Astrocyte (in vitro differentiated cells and primary cell): ENCODE results near the gene FABP6. TPM values are rescaled to one million over a fixed set of nuclear protein-coding genes. Genes with fewer than 3 reads are reported as not detected.

Experiments
- DNase-seq: peaks from one replicate; pipeline ENCODE4 v3.0.0-alpha.2; 2010; ENCODE audit warnings: low read depth
- FAIRE-seq: peaks from 2 replicates; lab custom pipeline; 2011; peaks lifted over from hg19 to GRCh38; lab: Jason Lieb, UNC
- H2AFZ ChIP-seq: 2 replicates; pipeline ENCODE4 v1.6.0; 2012; ENCODE audit warnings: low read depth, low read length, inconsistent platforms
- H3K27ac ChIP-seq: 2 replicates; pipeline ENCODE4 v1.5.1; 2011; ENCODE audit warnings: low read depth, low read length, inconsistent platforms
- H3K27me3 ChIP-seq: 2 replicates; pipeline ENCODE4 v1.6.0; 2011; ENCODE audit warnings: low read length, inconsistent platforms; ENCODE audit not compliant: insufficient read depth
- H3K36me3 ChIP-seq: 2 replicates; pipeline ENCODE4 v1.5.1; 2011; ENCODE audit warnings: low read length, inconsistent platforms; ENCODE audit not compliant: insufficient read depth
- H3K4me1 ChIP-seq: 2 replicates; pipeline ENCODE4 v1.5.1; 2011; ENCODE audit warnings: low read length, inconsistent platforms; ENCODE audit not compliant: insufficient read depth
- H3K4me2 ChIP-seq: 2 replicates; pipeline ENCODE4 v1.6.0; 2012; ENCODE audit warnings: low read length, inconsistent platforms
- H3K4me3 ChIP-seq: 2 replicates; pipeline ENCODE4 v1.5.1; 2011; ENCODE audit warnings: low read depth, mild to moderate bottlenecking, low read length, inconsistent platforms; ENCODE audit not compliant: insufficient read depth
- H3K79me2 ChIP-seq: 2 replicates; pipeline ENCODE4 v1.6.0; 2012; ENCODE audit warnings: mild to moderate bottlenecking, low read length, inconsistent platforms; ENCODE audit not compliant: insufficient read depth
- H3K9ac ChIP-seq: 2 replicates; pipeline ENCODE4 v1.6.0; 2012; ENCODE audit warnings: mild to moderate bottlenecking, low read length, inconsistent platforms
- H3K9me3 ChIP-seq: 2 replicates; pipeline ENCODE4 v1.5.1; 2012; ENCODE audit warnings: low read depth, mild to moderate bottlenecking, low read length, inconsistent platforms; ENCODE audit not compliant: insufficient read depth
- H4K20me1 ChIP-seq: 2 replicates; pipeline ENCODE4 v1.6.0; 2012; ENCODE audit warnings: low read length, inconsistent platforms; ENCODE audit not compliant: insufficient read depth
- H3K27ac Mint-ChIP-seq: one replicate; pipeline ENCODE4 v1.8.0; 2021; ENCODE audit warnings: mild to moderate bottlenecking, mixed read lengths; ENCODE audit not compliant: unreplicated experiment
- H3K27me3 Mint-ChIP-seq: one replicate; pipeline ENCODE4 v1.8.0; 2021; ENCODE audit warnings: low read depth, mixed read lengths; ENCODE audit not compliant: unreplicated experiment
- H3K36me3 Mint-ChIP-seq: one replicate; pipeline ENCODE4 v1.8.0; 2021; ENCODE audit warnings: low read depth, mixed read lengths; ENCODE audit not compliant: unreplicated experiment
- H3K4me1 Mint-ChIP-seq: one replicate; pipeline ENCODE4 v1.8.0; 2021; ENCODE audit warnings: low read depth, mixed read lengths; ENCODE audit not compliant: unreplicated experiment
- H3K4me3 Mint-ChIP-seq: one replicate; pipeline ENCODE4 v1.8.0; 2021; ENCODE audit warnings: mild to moderate bottlenecking, moderate library complexity, mixed read lengths; ENCODE audit not compliant: unreplicated experiment
- H3K9me3 Mint-ChIP-seq: one replicate; pipeline ENCODE4 v1.8.0; 2021; ENCODE audit warnings: mild to moderate bottlenecking, mixed read lengths; ENCODE audit not compliant: unreplicated experiment
- CTCF ChIP-seq: IDR thresholded peaks from 2 replicates; pipeline ENCODE4 v1.5.1; 2011; ENCODE audit warnings: low read depth, mild to moderate bottlenecking, inconsistent platforms, low read length, moderate library complexity; ENCODE audit not compliant: insufficient read depth
- EZH2 ChIP-seq: IDR thresholded peaks from 2 replicates; pipeline ENCODE4 v1.6.1; 2012; ENCODE audit warnings: mild to moderate bottlenecking, low read length, inconsistent platforms; ENCODE audit not compliant: insufficient read depth
- total RNA-seq: library from RNA; stranded (reverse); gene quantifications from 2 replicates; pipeline ENCODE4 v1.2.1, GENCODE V29; 2021

FABP6 gene
- total RNA-seq, 1 donor from 2014 or later = not detected

DNA sequence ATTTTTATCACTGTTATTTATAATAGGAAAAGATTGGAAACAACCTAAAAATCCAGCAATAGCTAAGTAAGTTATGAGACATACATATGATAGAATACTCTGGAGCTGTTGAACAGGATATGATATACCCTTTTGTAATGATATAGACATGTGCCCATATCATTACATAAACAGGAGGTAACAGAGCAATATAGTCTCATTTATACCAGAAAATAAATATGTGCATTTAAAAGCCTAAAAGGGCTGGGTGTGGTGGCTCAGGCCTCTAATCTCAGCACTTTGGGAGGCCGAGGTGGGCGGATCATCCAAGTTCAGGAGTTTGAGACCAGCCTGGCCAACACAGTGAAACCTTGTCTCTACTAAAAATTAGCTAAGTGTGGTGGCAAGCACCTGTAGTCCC lies 2.3 kb upstream of the FABP6 start:
- H3K9ac ChIP-seq = no peak overlapping the region
- H3K4me3 Mint-ChIP-seq = no peak overlapping the region

DNA sequence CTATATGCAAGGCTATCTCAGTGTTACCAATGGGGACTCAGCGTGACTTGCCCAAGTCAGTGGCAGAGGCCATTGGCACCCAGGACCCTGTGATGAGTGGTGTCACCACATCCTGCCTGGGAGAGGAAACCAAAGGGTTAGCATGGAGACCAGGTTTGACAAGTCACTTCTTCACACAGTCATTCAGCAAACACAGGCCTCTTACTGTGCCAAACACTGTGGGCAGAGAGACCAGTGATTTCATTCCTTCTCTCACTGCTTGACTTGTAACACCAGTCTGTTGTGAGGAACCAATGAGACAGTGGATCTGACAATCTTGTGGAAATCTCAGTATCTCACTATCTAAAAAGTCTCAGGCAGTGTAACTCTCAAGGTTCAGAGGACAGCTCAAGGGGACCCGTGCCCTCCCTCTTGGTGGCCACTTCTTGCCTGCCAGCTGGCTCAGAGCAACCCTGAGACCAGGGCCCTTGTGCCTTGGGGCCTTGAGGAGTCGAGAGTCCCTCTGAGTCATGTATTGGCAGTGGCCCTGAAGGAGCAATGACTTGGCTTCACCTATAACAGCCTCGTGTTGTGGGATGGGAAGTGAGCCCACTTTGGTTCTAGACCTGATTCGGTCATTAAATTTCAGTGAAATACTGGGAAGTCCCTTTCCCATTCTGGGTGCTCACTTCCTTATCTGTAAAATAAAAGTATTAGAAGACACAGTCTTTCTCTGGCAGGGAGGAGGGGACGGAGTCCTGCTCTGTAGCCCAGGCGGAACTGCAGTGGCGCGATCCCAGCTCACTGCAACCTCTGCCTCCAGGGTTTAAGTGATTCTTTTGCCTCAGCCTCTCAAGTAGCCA lies 1.6 kb downstream of the FABP6 start:
- Histone ChIP-seq H3K27me3 (no peaks in the 10 kb centered on the region), H3K79me2 (no peaks in the 10 kb centered on the region), H3K4me2 (no peak overlapping the region), H3K4me3 (no peak overlapping the region), H2AFZ (no peak overlapping the region), H3K27ac (no peak overlapping the region), H4K20me1 (no peaks in the 10 kb centered on the region), H3K4me1 (peaks cover 5% of the 10 kb centered on the region), H3K9ac (no peak overlapping the region), H3K36me3 (no peaks in the 10 kb centered on the region), H3K9me3 (no peaks in the 10 kb centered on the region)
- H3K27me3 Mint-ChIP-seq = peaks cover 16% of the 10 kb centered on the region
- DNase-seq (peak; percentile 77), FAIRE-seq (no peak)
- no peak overlapping the region for H3K4me3 Mint-ChIP-seq
- TF ChIP-seq CTCF (no peak), EZH2 (no peak)
- no peaks in the 10 kb centered on the region for H3K9me3 Mint-ChIP-seq
- H3K27ac Mint-ChIP-seq = no peak overlapping the region
- H3K36me3 Mint-ChIP-seq = no peaks in the 10 kb centered on the region
- no peaks in the 10 kb centered on the region for H3K4me1 Mint-ChIP-seq

More for the DNA sequence above, 2.3 kb upstream of the FABP6 start:
- Mint-ChIP-seq H3K27ac (no peak overlapping the region), H3K9me3 (no peaks in the 10 kb centered on the region), H3K4me1 (no peaks in the 10 kb centered on the region), H3K27me3 (peaks cover 11% of the 10 kb centered on the region), H3K36me3 (no peaks in the 10 kb centered on the region)
- H3K27me3 ChIP-seq = no peaks in the 10 kb centered on the region
- TF ChIP-seq EZH2 = no peak
- no peak for TF ChIP-seq CTCF
- no peaks in the 10 kb centered on the region for H3K79me2 ChIP-seq
- H3K4me1 ChIP-seq = peaks cover 5% of the 10 kb centered on the region
- H3K36me3 ChIP-seq = no peaks in the 10 kb centered on the region
- H4K20me1 ChIP-seq = no peaks in the 10 kb centered on the region
- no peak overlapping the region for H3K27ac ChIP-seq
- FAIRE-seq = no peak
- DNase-seq = no peak
- H3K9me3 ChIP-seq = no peaks in the 10 kb centered on the region
- no peak overlapping the region for H3K4me2 ChIP-seq
- no peak overlapping the region for H3K4me3 ChIP-seq
- H2AFZ ChIP-seq = no peak overlapping the region

DNA sequence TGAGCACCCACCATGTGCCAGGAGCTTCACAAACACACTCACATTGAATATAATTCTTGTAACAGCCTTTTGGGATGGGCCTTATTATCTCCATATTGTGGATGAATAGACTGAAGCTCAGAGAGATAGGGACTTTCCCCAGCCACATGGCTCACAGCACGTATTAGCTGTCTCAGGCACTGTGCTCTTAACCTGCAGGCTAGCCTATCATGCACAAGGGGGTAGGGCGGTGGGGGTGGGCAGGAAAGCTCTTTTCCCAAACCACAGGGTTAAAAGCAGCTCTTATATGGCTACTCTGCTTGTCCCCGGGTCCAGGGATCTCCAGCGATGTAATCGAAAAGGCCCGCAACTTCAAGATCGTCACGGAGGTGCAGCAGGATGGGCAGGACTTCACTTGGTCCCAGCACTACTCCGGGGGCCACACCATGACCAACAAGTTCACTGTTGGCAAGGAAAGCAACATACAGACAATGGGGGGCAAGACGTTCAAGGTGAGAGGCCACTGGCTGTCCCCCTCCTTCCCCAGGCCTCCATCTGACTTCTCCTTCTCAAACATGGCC lies 2.6 kb downstream of the FABP6 start:
- Histone ChIP-seq H3K4me3 (no peak overlapping the region), H3K36me3 (no peaks in the 10 kb centered on the region), H3K4me2 (no peak overlapping the region), H3K9ac (no peak overlapping the region), H3K4me1 (peaks cover 5% of the 10 kb centered on the region), H3K79me2 (no peaks in the 10 kb centered on the region), H3K9me3 (no peaks in the 10 kb centered on the region), H4K20me1 (no peaks in the 10 kb centered on the region), H2AFZ (no peak overlapping the region), H3K27ac (no peak overlapping the region), H3K27me3 (no peaks in the 10 kb centered on the region)
- peaks cover 16% of the 10 kb centered on the region for H3K27me3 Mint-ChIP-seq
- DNase-seq = no peak
- no peaks in the 10 kb centered on the region for H3K9me3 Mint-ChIP-seq
- no peaks in the 10 kb centered on the region for H3K36me3 Mint-ChIP-seq
- H3K27ac Mint-ChIP-seq = peak overlapping the region; percentile 66
- no peak for TF ChIP-seq CTCF
- no peak for TF ChIP-seq EZH2
- no peak for FAIRE-seq
- no peak overlapping the region for H3K4me3 Mint-ChIP-seq
- H3K4me1 Mint-ChIP-seq = no peaks in the 10 kb centered on the region
